HG03139 (cell line): Measurements from ENCODE around the gene OR5H1.
"Not testable (repeated sequence)": the region's sequence is repeated elsewhere in the genome, so short reads cannot be mapped to it uniquely, and the experiment has no call there.

ENCODE experiments used
- ATAC-seq: cut with Tn5 transposase; IDR thresholded peaks from one replicate; pipeline ENCODE4 v1.9.1; 2021; ENCODE audit not compliant: unreplicated experiment

The OR5H1 gene

GRCh38 chr3:98130421-98130820 lies at the start of gene OR5H1:
TSS of gene OR5H1 (plus strand) at chr3:98130721. CDS start at chr3:98132698, 1,977 bp downstream.
- ATAC-seq: no peak

GRCh38 chr3:98086873-98087272 lies 43.6 kb upstream of the OR5H1 start, which contains the start of gene OR5AC2:
TSS of gene OR5AC2 (plus strand) at chr3:98087173. CDS start at chr3:98087173, 0 bp downstream.
- no peak for ATAC-seq

GRCh38 chr3:98095882-98096281 lies 34.6 kb upstream of the OR5H1 start:
- ATAC-seq: no peak

GRCh38 chr3:98099848-98100247 lies 30.7 kb upstream of the OR5H1 start:
- no peak for ATAC-seq

- no peak for ATAC-seq
Observed at GRCh38 chr3:98108162-98108561, 22.4 kb upstream of the OR5H1 start.

GRCh38 chr3:98109807-98110549 lies 20.5 kb upstream of the OR5H1 start:
- ATAC-seq: no peak

GRCh38 chr3:98110550-98110908 lies 20.0 kb upstream of the OR5H1 start:
- ATAC-seq: no peak

GRCh38 chr3:98114264-98114663 lies 16.3 kb upstream of the OR5H1 start:
- ATAC-seq: no peak

- ATAC-seq: no peak
Observed at GRCh38 chr3:98115717-98116116, 14.8 kb upstream of the OR5H1 start.

- ATAC-seq: no peak
Observed at GRCh38 chr3:98136631-98137030, 6.1 kb downstream of the OR5H1 start.

- not testable (repeated sequence) for ATAC-seq
Observed at GRCh38 chr3:98137826-98138557, 7.5 kb downstream of the OR5H1 start.

GRCh38 chr3:98140531-98140930 lies 10.0 kb downstream of the OR5H1 start:
- no peak for ATAC-seq

GRCh38 chr3:98147179-98147578 lies 16.7 kb downstream of the OR5H1 start, which contains the start of gene OR5H14:
TSS of gene OR5H14 (plus strand) at chr3:98147479. CDS start at chr3:98149386, 1,907 bp downstream.
- no peak for ATAC-seq

GRCh38 chr3:98148751-98149150 lies 18.2 kb downstream of the OR5H1 start:
- ATAC-seq: no peak

GRCh38 chr3:98149456-98149855 lies 18.9 kb downstream of the OR5H1 start:
- not testable (repeated sequence) for ATAC-seq

- no peak for ATAC-seq
Observed at GRCh38 chr3:98151241-98151640, 20.7 kb downstream of the OR5H1 start.

- no peak for ATAC-seq
Observed at GRCh38 chr3:98166396-98166795, 35.9 kb downstream of the OR5H1 start, which contains the start of gene OR5H15. TSS of gene OR5H15 (plus strand) at chr3:98166696. CDS start at chr3:98168700, 2,004 bp downstream.

GRCh38 chr3:98171071-98171470 lies 40.5 kb downstream of the OR5H1 start:
- no peak for ATAC-seq

- ATAC-seq: no peak
Observed at GRCh38 chr3:98172621-98173020, 42.1 kb downstream of the OR5H1 start.

GRCh38 chr3:98180319-98180890 lies 49.9 kb downstream of the OR5H1 start:
- no peak for ATAC-seq

GRCh38 chr3:98182196-98182595 lies 51.7 kb downstream of the OR5H1 start:
- no peak for ATAC-seq

GRCh38 chr3:98185180-98185579 lies 54.7 kb downstream of the OR5H1 start:
- no peak for ATAC-seq
